Activated CD8-positive, alpha-beta memory T cell treated with anti-CD3 and anti-CD28 coated beads, Interleukin-2, amount 10 ng/mL, durations not matched to agents 7 days and 5 days (primary cell): ENCODE measurements around the gene SSX2IP. TPM values are rescaled to one million over a fixed set of nuclear protein-coding genes. Genes with fewer than 3 reads are reported as not detected.
A peak's percentile ranks its signal among the peaks of the same experiment; 100 is the strongest.

Experiments
- ATAC-seq: fragments of 150-1000 bp; cut with Tn5 transposase; one replicate; pipeline ENCODE4 v1.10.0; 2021; ENCODE audit warnings: moderate library complexity
- CTCF ChIA-PET: fragments of 350-600 bp; sonication (Branson Sonifier 250); formaldehyde crosslinking; loops from one replicate; lab custom pipeline; 2021; ENCODE audit warnings: antibody characterized with exemption; lab: Charles Lee
- DNase-seq: peaks from one replicate; pipeline ENCODE4 v3.0.0-alpha.2; 2020
- H3K27ac Mint-ChIP-seq: one replicate; pipeline ENCODE4 v1.8.0; 2021; ENCODE audit warnings: mild to moderate bottlenecking, mixed read lengths
- H3K27me3 Mint-ChIP-seq: one replicate; pipeline ENCODE4 v1.8.0; 2021; ENCODE audit warnings: mixed read lengths
- H3K36me3 Mint-ChIP-seq: one replicate; pipeline ENCODE4 v1.8.0; 2021; ENCODE audit warnings: mild to moderate bottlenecking, mixed read lengths
- H3K4me1 Mint-ChIP-seq: one replicate; pipeline ENCODE4 v1.8.0; 2021; ENCODE audit warnings: mixed read lengths
- H3K4me3 Mint-ChIP-seq: one replicate; pipeline ENCODE4 v1.8.0; 2021; ENCODE audit warnings: mild to moderate bottlenecking, moderate library complexity, mixed read lengths
- H3K9me3 Mint-ChIP-seq: one replicate; pipeline ENCODE4 v1.8.0; 2022; ENCODE audit warnings: low read depth, mixed read lengths
- total RNA-seq, 2 experiments: library from RNA; stranded (reverse); gene quantifications; one replicate each; pipeline ENCODE4 v1.2.3, GENCODE V29; 2021

The SSX2IP gene
- total RNA-seq, 2 experiments from 2014 or later, result 14.1 to 14.5 TPM

DNA sequence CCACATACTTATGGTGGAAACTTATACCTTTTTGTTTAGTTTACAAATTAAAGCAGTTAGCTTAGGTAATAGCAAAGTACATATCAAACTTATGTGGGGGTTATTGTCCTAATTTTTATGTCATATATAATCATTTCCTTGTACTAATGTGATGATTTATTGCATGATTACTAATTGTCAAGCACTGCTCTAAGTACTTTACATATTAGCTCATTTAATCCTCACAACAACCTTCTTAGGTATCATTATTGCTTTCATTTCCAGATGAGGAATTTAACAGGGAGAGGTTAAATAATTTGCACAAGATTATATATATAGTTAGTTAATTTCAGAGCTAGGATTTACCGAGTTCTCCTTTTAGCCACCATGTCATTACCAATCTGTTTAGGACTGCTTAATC, 11.9 kb upstream of the SSX2IP start:
- ATAC-seq, result no peak
- DNase-seq, result no peak
- Mint-ChIP-seq H3K36me3 (no peaks in the 10 kb centered on the region), H3K4me1 (no peaks in the 10 kb centered on the region), H3K4me3 (no peak overlapping the region), H3K27me3 (peaks cover 19% of the 10 kb centered on the region), H3K9me3 (no peaks in the 10 kb centered on the region), H3K27ac (no peak overlapping the region)
- CTCF ChIA-PET, result no interaction called here

DNA sequence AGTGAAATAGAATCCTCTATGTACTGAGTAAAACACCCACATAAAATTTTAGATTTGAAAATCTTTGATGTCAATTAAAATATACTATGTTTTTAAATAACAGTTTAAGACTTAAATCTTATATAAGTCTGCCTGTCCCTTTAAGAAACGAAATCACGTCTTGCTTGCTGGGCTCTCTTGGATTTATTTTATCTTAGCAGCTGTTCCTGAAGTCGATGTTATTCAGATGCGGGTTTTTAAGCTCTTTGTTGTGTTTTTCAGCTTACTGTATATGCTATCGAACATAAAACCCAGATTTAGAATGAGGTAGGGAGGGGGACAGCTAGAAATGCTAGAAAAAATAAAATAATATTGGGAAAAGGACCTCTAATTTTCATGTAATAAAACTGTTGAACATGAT, 11.1 kb upstream of the SSX2IP start:
- ATAC-seq (no peak), DNase-seq (no peak)
- H3K4me3 Mint-ChIP-seq, result no peak overlapping the region
- CTCF ChIA-PET, result no interaction called here
- H3K9me3 Mint-ChIP-seq, result no peaks in the 10 kb centered on the region
- peaks cover 19% of the 10 kb centered on the region for H3K27me3 Mint-ChIP-seq
- H3K36me3 Mint-ChIP-seq, result no peaks in the 10 kb centered on the region
- H3K4me1 Mint-ChIP-seq, result no peaks in the 10 kb centered on the region
- H3K27ac Mint-ChIP-seq, result no peak overlapping the region

DNA sequence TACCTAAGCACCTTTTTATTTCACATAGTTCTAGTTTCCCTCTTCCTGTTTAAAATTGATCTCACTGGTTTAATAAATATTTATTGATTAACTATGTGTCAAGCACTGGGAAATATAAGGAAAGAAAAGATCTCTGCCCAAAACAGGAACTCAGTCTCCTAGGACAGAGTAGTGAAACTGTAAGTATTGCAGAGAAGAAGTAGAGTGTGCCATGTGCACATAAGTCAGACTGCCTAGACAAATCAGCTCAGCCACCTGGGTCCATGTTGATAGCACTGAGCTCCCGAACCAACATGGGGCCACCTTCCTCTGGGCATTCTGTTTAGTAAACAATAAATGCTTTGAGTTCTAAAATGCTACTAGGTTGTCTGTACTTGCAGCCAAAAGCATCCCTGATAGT, 9.8 kb upstream of the SSX2IP start:
- Mint-ChIP-seq H3K27ac (no peak overlapping the region), H3K4me1 (no peaks in the 10 kb centered on the region), H3K36me3 (no peaks in the 10 kb centered on the region), H3K9me3 (no peaks in the 10 kb centered on the region), H3K4me3 (no peak overlapping the region), H3K27me3 (peaks cover 19% of the 10 kb centered on the region)
- CTCF ChIA-PET, result interaction anchor here (1.5 kb wide), 1 partner anchor 16 kb away, joined by 3 read pairs; no protein-coding TSS in a partner anchor
- DNase-seq (no peak), ATAC-seq (no peak)

DNA sequence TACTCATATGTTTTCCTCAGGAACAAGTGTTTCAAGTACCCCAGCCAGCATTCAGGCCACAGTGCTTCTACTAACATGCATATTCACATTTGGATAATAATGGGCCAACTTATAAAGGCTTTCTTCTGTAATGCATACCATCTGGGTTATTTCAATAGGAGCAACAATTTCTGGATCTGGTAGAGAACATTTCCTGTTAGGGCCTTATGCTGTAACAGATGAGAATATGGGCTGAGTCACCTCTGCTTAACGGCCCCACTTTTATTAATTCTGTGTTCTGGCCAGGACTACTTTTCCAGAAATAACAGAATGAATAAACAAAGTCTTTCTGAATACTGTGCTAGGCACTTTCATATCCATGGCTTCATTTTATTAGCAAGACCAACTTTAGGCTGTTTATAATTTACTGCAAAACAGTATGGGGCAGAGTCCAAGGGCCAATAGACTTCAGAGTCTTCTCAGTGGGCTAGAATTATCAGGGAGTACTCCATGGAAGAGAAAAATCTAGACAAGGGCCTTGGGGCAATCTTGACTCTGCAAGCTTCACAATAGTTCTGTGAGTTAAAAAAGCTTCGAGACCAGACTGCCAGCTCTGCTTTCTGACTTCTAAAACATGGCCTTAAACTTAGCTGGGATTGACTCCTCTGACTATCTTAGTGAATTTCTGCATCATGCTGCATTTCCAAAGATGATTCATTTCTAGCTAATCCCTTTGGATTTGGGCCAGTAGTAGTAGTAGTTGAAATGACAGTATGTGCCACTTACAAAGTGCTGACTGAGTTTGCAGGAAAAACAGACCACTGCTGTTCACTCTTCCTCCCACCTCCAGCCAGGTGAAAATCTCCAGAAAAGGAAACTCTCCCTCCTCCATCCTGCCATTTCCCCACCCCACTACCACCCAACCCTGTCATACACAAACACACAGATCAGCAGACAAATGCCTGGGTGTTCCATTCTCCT, 8.2 kb upstream of the SSX2IP start:
- Mint-ChIP-seq H3K9me3 (no peaks in the 10 kb centered on the region), H3K36me3 (peaks cover 4% of the 10 kb centered on the region), H3K27ac (no peak overlapping the region), H3K4me1 (no peaks in the 10 kb centered on the region), H3K27me3 (peaks cover 12% of the 10 kb centered on the region), H3K4me3 (no peak overlapping the region)
- ATAC-seq (no peak), DNase-seq (no peak)
- CTCF ChIA-PET, result no interaction called here

DNA sequence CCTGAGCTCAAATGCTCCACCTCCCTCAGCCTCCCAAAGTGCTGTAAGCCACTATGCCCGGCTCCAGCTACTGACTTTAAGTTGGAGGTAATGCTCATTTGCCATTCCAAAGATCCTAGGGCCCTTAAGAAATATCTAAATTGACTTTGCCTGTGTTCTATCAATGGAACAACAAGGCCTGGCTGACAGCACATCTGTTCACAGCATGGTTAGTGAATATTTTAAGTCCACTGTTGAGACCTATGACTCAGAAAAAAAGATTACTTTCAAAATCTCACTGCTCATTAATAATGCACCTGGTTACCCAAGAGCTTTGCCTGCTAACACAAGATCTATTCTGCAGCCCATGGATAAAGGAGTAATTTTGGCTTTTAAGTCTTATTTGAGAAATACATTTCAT, 3.5 kb upstream of the SSX2IP start:
- Mint-ChIP-seq H3K27me3 (no peaks in the 10 kb centered on the region), H3K4me3 (no peak overlapping the region), H3K27ac (peak overlapping the region; percentile 45), H3K36me3 (peaks cover 4% of the 10 kb centered on the region), H3K9me3 (no peaks in the 10 kb centered on the region), H3K4me1 (peaks cover 30% of the 10 kb centered on the region)
- no peak for DNase-seq
- no peak for ATAC-seq
- CTCF ChIA-PET, result interaction anchor here (0.9 to 1.6 kb wide), 6 partner anchors 30 to 251 kb away, joined by 3 to 5 read pairs (median 3); no protein-coding TSS in a partner anchor

DNA sequence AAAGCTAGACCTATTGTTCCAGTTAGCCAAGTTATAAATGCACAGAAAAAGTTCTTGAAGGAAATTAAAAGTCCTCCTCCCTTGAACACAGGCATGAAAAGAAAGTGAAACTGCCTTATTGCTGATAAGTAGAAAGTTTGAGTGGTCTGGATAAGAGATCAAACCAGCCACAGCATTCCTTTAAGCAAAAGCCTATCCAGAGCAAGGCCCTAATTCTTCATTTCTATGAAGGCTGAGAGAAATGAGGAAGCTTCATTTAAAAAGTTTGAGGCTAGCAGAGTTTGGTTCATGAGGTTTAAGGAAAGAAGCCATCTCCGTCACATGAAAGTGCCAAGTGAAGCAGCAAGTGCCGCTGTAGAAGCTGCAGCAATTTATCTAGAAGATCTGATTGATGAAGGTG, 2.7 kb upstream of the SSX2IP start:
- H3K27me3 Mint-ChIP-seq, result no peaks in the 10 kb centered on the region
- ATAC-seq, result no peak
- no peak for DNase-seq

DNA sequence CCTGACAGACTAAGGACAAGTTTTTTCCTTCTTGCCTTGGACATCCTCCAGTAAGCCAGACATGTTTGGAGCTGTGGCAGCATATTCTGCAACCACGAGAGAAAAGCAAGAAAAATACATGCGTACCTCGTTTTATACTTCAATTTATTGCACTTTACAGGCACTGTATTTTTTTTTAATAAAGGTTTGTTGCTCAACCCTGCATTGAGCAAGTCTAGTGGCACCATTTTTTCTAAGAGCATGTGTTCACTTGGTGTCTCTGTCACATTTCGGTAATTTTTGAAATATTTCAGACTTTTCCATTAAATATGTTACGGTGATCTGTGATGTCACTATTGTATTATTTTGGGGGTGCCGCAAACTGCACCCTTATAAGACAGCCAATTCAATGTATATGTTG, 2.1 kb upstream of the SSX2IP start:
- Mint-ChIP-seq H3K4me3 (peak overlapping the region; percentile 67), H3K27ac (peak overlapping the region; percentile 81), H3K27me3 (no peaks in the 10 kb centered on the region), H3K36me3 (peaks cover 4% of the 10 kb centered on the region), H3K4me1 (peaks cover 41% of the 10 kb centered on the region), H3K9me3 (no peaks in the 10 kb centered on the region)
- DNase-seq (no peak), ATAC-seq (no peak)
- CTCF ChIA-PET, result interaction anchor here (0.7 to 1.6 kb wide), 4 partner anchors 72 to 1016 kb away, joined by 3 to 5 read pairs (median 4); partner anchors contain the start of gene ZNHIT6

More for the DNA sequence above, 2.7 kb upstream of the SSX2IP start:
- Mint-ChIP-seq H3K4me1 (peaks cover 36% of the 10 kb centered on the region), H3K9me3 (no peaks in the 10 kb centered on the region), H3K4me3 (peak overlapping the region; percentile 67), H3K36me3 (peaks cover 4% of the 10 kb centered on the region), H3K27ac (peak overlapping the region; percentile 81)
- CTCF ChIA-PET, result interaction anchor here (0.7 to 1.6 kb wide), 8 partner anchors 72 to 1015 kb away, joined by 3 to 5 read pairs (median 3); partner anchors contain the start of gene ZNHIT6

DNA sequence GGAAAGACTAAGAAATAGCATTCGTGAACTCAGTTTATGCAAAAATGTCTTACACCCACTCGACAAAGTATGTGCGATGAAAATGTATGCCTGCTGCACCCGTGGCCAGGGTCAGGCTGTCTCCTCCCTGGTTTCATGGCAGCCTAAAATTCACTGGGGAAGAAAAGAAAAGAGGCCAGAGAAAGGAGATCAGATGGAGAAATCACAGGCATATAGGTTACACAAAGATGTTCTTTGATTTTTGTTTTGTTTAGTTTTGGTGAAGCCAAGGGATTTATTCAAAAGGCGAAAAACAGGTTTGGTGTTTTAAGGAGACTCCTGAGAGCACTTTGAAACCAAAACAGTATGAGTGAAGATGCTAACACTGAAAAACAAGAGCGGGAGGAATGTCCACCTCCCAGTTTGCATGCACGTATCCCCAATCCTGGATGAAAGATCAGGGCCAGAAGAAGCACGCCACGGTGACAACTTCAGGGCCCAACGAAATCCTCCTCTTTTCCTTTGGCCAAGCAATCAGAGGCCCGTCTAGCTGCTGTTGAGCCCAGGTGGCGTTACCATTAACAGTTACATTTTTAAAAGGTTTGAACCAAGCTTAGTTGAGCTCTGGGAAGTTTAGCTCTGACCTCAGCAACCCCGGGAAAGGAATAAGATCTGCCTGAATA, 992 bp upstream of the SSX2IP start:
- H3K27me3 Mint-ChIP-seq, result no peaks in the 10 kb centered on the region
- H3K9me3 Mint-ChIP-seq, result no peaks in the 10 kb centered on the region
- no peak for DNase-seq
- ATAC-seq, result no peak
- H3K4me3 Mint-ChIP-seq, result peak overlapping the region; percentile 83
- H3K36me3 Mint-ChIP-seq, result peaks cover 4% of the 10 kb centered on the region
- CTCF ChIA-PET, result interaction anchor here (1.3 to 1.5 kb wide), 2 partner anchors 62 to 254 kb away, joined by 3 to 4 read pairs; no protein-coding TSS in a partner anchor
- peak overlapping the region; percentile 89 for H3K27ac Mint-ChIP-seq
- H3K4me1 Mint-ChIP-seq, result peaks cover 46% of the 10 kb centered on the region

DNA sequence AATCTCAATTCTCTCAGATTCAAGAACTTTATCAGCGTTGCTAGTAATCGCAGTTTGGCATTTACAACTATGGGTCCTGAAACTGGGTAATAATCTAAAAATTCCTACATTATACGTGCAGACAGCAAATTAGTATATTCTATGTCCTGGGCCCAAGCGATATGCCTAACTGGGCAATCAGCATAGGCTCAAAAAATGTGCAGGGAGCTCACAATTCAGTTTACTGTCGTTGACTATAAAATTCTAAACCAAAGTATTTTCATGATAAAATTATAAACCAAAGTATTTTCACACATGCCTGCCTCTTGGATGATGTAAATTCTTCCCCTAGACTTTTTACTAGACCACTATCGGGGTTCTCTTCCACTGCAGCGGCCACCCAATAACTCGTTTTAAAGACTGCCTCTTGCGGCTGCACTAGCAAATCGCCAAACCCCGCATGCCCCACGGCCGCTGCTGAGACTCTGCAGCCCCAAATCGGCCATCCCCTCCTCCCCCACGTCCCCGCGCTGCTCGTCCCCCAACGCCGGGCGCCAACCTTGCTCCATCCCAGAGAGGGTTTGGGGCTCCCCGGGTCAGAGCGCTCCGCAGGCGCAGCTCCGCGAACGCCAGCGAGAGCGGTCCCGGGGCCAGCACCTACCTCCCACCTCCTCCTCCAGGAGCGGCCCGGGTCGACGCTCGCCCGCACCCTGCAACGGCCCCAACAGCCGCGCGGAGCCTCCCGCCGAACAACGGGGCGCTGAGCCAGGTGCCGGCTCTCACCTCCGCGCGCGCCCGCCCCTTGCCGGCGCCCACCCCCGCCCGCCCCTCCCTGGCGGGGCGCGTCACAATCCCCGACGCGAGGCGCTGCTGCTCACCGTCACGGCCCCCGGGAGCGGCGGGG, 506 bp downstream of the SSX2IP start:
- H3K36me3 Mint-ChIP-seq, result peaks cover 6% of the 10 kb centered on the region
- peak; percentile 63 for DNase-seq
- H3K4me1 Mint-ChIP-seq, result peaks cover 46% of the 10 kb centered on the region

DNA sequence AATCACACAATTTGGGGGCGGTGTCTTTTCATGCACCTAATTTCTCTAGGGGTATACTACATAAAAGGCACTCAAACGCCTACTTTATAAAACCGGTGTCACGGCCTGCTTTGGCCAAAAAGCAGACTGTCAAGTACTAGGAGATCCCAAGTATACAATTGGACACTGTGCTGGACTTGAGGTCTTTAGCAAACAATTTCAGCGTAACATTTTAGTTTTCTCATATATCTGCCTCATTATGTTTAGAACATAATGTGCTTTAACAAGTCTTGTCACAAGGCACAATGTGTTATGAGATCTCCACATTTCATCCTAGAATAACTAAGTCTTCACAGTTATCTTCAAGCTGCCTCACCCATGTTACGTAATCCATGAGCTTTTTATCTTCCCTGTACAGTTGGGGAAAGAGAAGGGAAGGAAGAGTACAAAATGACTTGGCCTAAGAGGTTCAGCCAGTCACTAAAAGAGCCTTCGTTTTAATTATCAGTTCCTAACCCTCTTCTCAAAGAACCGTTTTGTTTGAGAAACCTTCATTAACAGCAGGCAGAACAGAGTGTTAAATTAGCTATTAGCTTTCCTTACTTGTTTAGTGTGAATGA, 1.7 kb downstream of the SSX2IP start:
- Mint-ChIP-seq H3K36me3 (peaks cover 4% of the 10 kb centered on the region), H3K4me3 (peak overlapping the region; percentile 46), H3K4me1 (peaks cover 46% of the 10 kb centered on the region), H3K9me3 (no peaks in the 10 kb centered on the region), H3K27ac (no peak overlapping the region), H3K27me3 (no peaks in the 10 kb centered on the region)
- no peak for ATAC-seq
- no peak for DNase-seq
- CTCF ChIA-PET, result interaction anchor here (1.2 to 1.7 kb wide), 6 partner anchors 9 to 256 kb away, joined by 3 to 5 read pairs (median 4); no protein-coding TSS in a partner anchor

More for the DNA sequence above, 506 bp downstream of the SSX2IP start:
- CTCF ChIA-PET, result interaction anchor here (0.5 to 1.7 kb wide), 8 partner anchors 10 to 255 kb away, joined by 3 to 5 read pairs (median 4); no protein-coding TSS in a partner anchor
- H3K9me3 Mint-ChIP-seq, result no peaks in the 10 kb centered on the region
- peak overlapping the region; percentile 73 for H3K27ac Mint-ChIP-seq
- H3K4me3 Mint-ChIP-seq, result peak overlapping the region; percentile 83
- no peak for ATAC-seq
- H3K27me3 Mint-ChIP-seq, result no peaks in the 10 kb centered on the region

DNA sequence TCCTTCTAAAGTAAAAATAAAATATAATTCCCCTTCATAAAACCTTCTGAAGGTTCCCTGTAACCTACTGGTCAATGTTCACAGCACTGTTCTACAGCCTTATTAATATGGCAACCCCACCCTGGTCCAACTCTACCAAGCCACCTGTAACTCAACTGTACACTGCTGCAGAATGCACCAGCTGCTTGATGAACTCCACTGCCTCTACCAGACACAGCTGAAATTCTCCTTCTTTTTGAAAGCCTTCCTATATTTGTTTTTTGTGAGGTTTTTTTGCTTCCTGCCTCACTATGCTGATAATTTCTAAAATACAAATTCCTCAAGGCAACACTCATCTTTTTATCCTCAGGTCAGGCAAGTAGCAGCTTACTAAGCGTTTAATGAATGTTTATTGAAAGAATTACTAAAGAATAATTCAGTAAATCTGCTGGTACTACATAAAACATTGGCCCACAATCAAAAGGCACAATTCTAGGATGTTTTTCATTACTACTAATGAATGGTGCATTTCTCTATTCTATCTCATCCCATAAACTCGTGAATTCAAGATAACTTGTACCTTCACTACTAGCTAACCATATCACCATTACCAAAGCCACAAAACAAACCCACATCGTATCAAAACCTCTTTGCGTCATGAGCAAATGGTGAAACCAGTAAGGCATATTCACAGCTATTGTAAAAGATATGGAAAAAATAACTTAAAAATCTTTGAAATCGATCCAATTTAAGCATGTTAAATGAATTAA, 2.4 kb downstream of the SSX2IP start:
- H3K4me3 Mint-ChIP-seq, result no peak overlapping the region
- CTCF ChIA-PET, result interaction anchor here (1.0 to 1.2 kb wide), 2 partner anchors 66 to 68 kb away, joined by 3 to 5 read pairs; no protein-coding TSS in a partner anchor
- DNase-seq, result no peak
- no peaks in the 10 kb centered on the region for H3K27me3 Mint-ChIP-seq
- no peak for ATAC-seq
- H3K9me3 Mint-ChIP-seq, result no peaks in the 10 kb centered on the region
- H3K36me3 Mint-ChIP-seq, result peaks cover 6% of the 10 kb centered on the region
- no peak overlapping the region for H3K27ac Mint-ChIP-seq
- H3K4me1 Mint-ChIP-seq, result peaks cover 43% of the 10 kb centered on the region

DNA sequence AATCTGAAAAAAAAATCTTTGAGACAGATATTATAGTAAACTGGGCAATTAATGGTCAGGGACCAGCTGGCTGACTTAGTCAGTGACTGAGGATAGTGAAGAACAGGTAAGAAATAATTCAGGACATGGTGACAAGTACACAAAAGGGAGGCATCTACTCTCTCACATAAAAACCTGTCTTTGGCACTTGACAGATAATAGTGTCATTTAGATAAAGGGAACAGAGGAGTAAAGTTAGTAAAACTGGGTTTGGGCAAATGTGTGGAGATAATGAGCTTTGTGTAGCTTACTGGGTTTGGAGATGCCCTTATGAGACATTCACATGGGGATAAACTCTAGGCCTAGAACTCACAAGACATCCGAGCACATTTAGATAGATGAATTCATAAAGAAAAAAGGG, 4.0 kb downstream of the SSX2IP start:
- peaks cover 11% of the 10 kb centered on the region for H3K36me3 Mint-ChIP-seq
- DNase-seq (no peak), ATAC-seq (no peak)
- no peak overlapping the region for H3K27ac Mint-ChIP-seq
- CTCF ChIA-PET, result no interaction called here
- H3K4me1 Mint-ChIP-seq, result peaks cover 29% of the 10 kb centered on the region
- no peaks in the 10 kb centered on the region for H3K27me3 Mint-ChIP-seq
- no peaks in the 10 kb centered on the region for H3K9me3 Mint-ChIP-seq
- no peak overlapping the region for H3K4me3 Mint-ChIP-seq
